GM21528 (cell line): Measurements from ENCODE around the gene SHKBP1.

Experiments used
- ATAC-seq: cut with Tn5 transposase; IDR thresholded peaks from one replicate; pipeline ENCODE4 v1.9.1; 2021; ENCODE audit warnings: mild to moderate bottlenecking, moderate library complexity; ENCODE audit not compliant: unreplicated experiment, low FRiP score

Gene SHKBP1

GRCh38 chr19:40627486-40628279 lies 51.0 kb downstream of the SHKBP1 start:
- no peak for ATAC-seq

- ATAC-seq = no peak
These were observed 52.7 kb downstream of the SHKBP1 start for GRCh38 chr19:40629346-40629745.

GRCh38 chr19:40630571-40631160 lies 54.0 kb downstream of the SHKBP1 start:
- no peak for ATAC-seq

- no peak for ATAC-seq
These were observed 55.8 kb downstream of the SHKBP1 start for GRCh38 chr19:40632311-40633036.

GRCh38 chr19:40633207-40633606 lies 56.5 kb downstream of the SHKBP1 start:
- no peak for ATAC-seq

- ATAC-seq = no peak
These were observed 61.7 kb downstream of the SHKBP1 start for GRCh38 chr19:40638327-40638726.

- ATAC-seq = no peak
These were observed 62.9 kb downstream of the SHKBP1 start for GRCh38 chr19:40639638-40639982.

GRCh38 chr19:40640744-40641143 lies 64.1 kb downstream of the SHKBP1 start:
- ATAC-seq = no peak
